Measurements from ENCODE around the gene HNRNPA2B1. TPM values are rescaled to one million over a fixed set of nuclear protein-coding genes. Genes with fewer than 3 reads are reported as not detected.
"Not testable (repeated sequence)": the region's sequence is repeated elsewhere in the genome, so short reads cannot be mapped to it uniquely, and the experiment has no call there.

Gene HNRNPA2B1
- polyA plus RNA-seq, 1 donor: 946 TPM

GRCh38 chr7:26153241-26153822 lies 47.2 kb downstream of the HNRNPA2B1 start:
- H3K4me3 ChIP-seq (ENCODE audit: low read length): peak overlapping the region; percentile 37
- peaks cover 12% of the 10 kb centered on the region for H3K4me1 ChIP-seq (ENCODE audit: control insufficient read depth, insufficient read depth, low read length)
- no peaks in the 10 kb centered on the region for H3K36me3 ChIP-seq (ENCODE audit: control insufficient read depth, insufficient read depth, low read length)
- WGBS (ENCODE audit: insufficient coverage, low lambda C conversion rate): 20% methylated on average over 1 of the region's 18 CpGs
- peaks cover 25% of the 10 kb centered on the region for H3K27me3 ChIP-seq (ENCODE audit: control insufficient read depth, insufficient read depth, low read length)
- H3K27ac ChIP-seq (ENCODE audit: low read length): no peak overlapping the region
- no peaks in the 10 kb centered on the region for H3K9me3 ChIP-seq (ENCODE audit: control insufficient read depth, low read depth, low read length)
- peak in 1 of 2 donors; percentile 18 for DNase-seq

- not testable (repeated sequence) for H3K36me3 ChIP-seq (ENCODE audit: control insufficient read depth, insufficient read depth, low read length); H3K9me3 ChIP-seq (ENCODE audit: control insufficient read depth, low read depth, low read length); H3K27ac ChIP-seq (ENCODE audit: low read length); H3K4me1 ChIP-seq (ENCODE audit: control insufficient read depth, insufficient read depth, low read length)
- Histone ChIP-seq H3K27me3 (ENCODE audit: control insufficient read depth, insufficient read depth, low read length) (peaks cover 25% of the 10 kb centered on the region), H3K4me3 (ENCODE audit: low read length) (peak overlapping the region; percentile 47)
- DNase-seq: peak in 1 of 2 donors; percentile 61
- no CpG with 5 or more reads among the region's 54 CpGs for WGBS (ENCODE audit: insufficient coverage, low lambda C conversion rate)
These were observed 47.7 kb downstream of the HNRNPA2B1 start for GRCh38 chr7:26152782-26153240.

GRCh38 chr7:26151953-26152781 lies 48.4 kb downstream of the HNRNPA2B1 start, which contains the start of gene NFE2L3:
Gene NFE2L3, plus strand, starts transcription at chr7:26152198. Its CDS starts 301 bp downstream, at chr7:26152499.
- Histone ChIP-seq H3K9me3 (ENCODE audit: control insufficient read depth, low read depth, low read length) (peaks cover 6% of the 10 kb centered on the region), H3K36me3 (ENCODE audit: control insufficient read depth, insufficient read depth, low read length) (no peaks in the 10 kb centered on the region), H3K4me1 (ENCODE audit: control insufficient read depth, insufficient read depth, low read length) (peaks cover 10% of the 10 kb centered on the region), H3K4me3 (ENCODE audit: low read length) (peak within 1 kb of the TSS; percentile 47), H3K27ac (ENCODE audit: low read length) (no peak within 1 kb of the TSS), H3K27me3 (ENCODE audit: control insufficient read depth, insufficient read depth, low read length) (peaks cover 25% of the 10 kb centered on the region)
- peak; percentile 73 to 90 for DNase-seq
- WGBS (ENCODE audit: insufficient coverage, low lambda C conversion rate): no CpG with 5 or more reads among the region's 95 CpGs

GRCh38 chr7:26151650-26151952 lies 48.9 kb downstream of the HNRNPA2B1 start:
- no CpG with 5 or more reads among the region's 10 CpGs for WGBS (ENCODE audit: insufficient coverage, low lambda C conversion rate)
- Histone ChIP-seq H3K9me3 (ENCODE audit: control insufficient read depth, low read depth, low read length) (peaks cover 8% of the 10 kb centered on the region), H3K4me1 (ENCODE audit: control insufficient read depth, insufficient read depth, low read length) (peaks cover 10% of the 10 kb centered on the region), H3K27ac (ENCODE audit: low read length) (no peak overlapping the region), H3K36me3 (ENCODE audit: control insufficient read depth, insufficient read depth, low read length) (no peaks in the 10 kb centered on the region), H3K4me3 (ENCODE audit: low read length) (peak overlapping the region; percentile 47), H3K27me3 (ENCODE audit: control insufficient read depth, insufficient read depth, low read length) (peaks cover 25% of the 10 kb centered on the region)
- no peak for DNase-seq

- no peak overlapping the region for H3K27ac ChIP-seq (ENCODE audit: low read length)
- H3K36me3 ChIP-seq (ENCODE audit: control insufficient read depth, insufficient read depth, low read length): no peaks in the 10 kb centered on the region
- peaks cover 8% of the 10 kb centered on the region for H3K9me3 ChIP-seq (ENCODE audit: control insufficient read depth, low read depth, low read length)
- no peak overlapping the region for H3K4me3 ChIP-seq (ENCODE audit: low read length)
- peaks cover 25% of the 10 kb centered on the region for H3K27me3 ChIP-seq (ENCODE audit: control insufficient read depth, insufficient read depth, low read length)
- peaks cover 9% of the 10 kb centered on the region for H3K4me1 ChIP-seq (ENCODE audit: control insufficient read depth, insufficient read depth, low read length)
- no peak for DNase-seq
- WGBS (ENCODE audit: insufficient coverage, low lambda C conversion rate): 100% methylated on average over 1 of the region's 5 CpGs
These were observed 49.5 kb downstream of the HNRNPA2B1 start for GRCh38 chr7:26151096-26151495.

GRCh38 chr7:26149391-26149977 lies 51.1 kb downstream of the HNRNPA2B1 start:
- WGBS (ENCODE audit: insufficient coverage, low lambda C conversion rate): no CpG with 5 or more reads among the region's 1 CpG
- H3K4me3 ChIP-seq (ENCODE audit: low read length): no peak overlapping the region
- H3K9me3 ChIP-seq (ENCODE audit: control insufficient read depth, low read depth, low read length): peaks cover 8% of the 10 kb centered on the region
- peaks cover 25% of the 10 kb centered on the region for H3K27me3 ChIP-seq (ENCODE audit: control insufficient read depth, insufficient read depth, low read length)
- peaks cover 5% of the 10 kb centered on the region for H3K4me1 ChIP-seq (ENCODE audit: control insufficient read depth, insufficient read depth, low read length)
- H3K36me3 ChIP-seq (ENCODE audit: control insufficient read depth, insufficient read depth, low read length): no peaks in the 10 kb centered on the region
- H3K27ac ChIP-seq (ENCODE audit: low read length): no peak overlapping the region
- no peak for DNase-seq

GRCh38 chr7:26148307-26148700 lies 52.2 kb downstream of the HNRNPA2B1 start:
- not testable (repeated sequence) for H3K4me1 ChIP-seq (ENCODE audit: control insufficient read depth, insufficient read depth, low read length); H3K4me3 ChIP-seq (ENCODE audit: low read length); H3K9me3 ChIP-seq (ENCODE audit: control insufficient read depth, low read depth, low read length); H3K36me3 ChIP-seq (ENCODE audit: control insufficient read depth, insufficient read depth, low read length); DNase-seq; H3K27ac ChIP-seq (ENCODE audit: low read length)
- H3K27me3 ChIP-seq (ENCODE audit: control insufficient read depth, insufficient read depth, low read length): peaks cover 16% of the 10 kb centered on the region
- no CpG with 5 or more reads among the region's 29 CpGs for WGBS (ENCODE audit: insufficient coverage, low lambda C conversion rate)

- peaks cover 12% of the 10 kb centered on the region for H3K27me3 ChIP-seq (ENCODE audit: control insufficient read depth, insufficient read depth, low read length)
- WGBS (ENCODE audit: insufficient coverage, low lambda C conversion rate): no CpG with 5 or more reads among the region's 43 CpGs
- H3K36me3 ChIP-seq (ENCODE audit: control insufficient read depth, insufficient read depth, low read length); H3K4me3 ChIP-seq (ENCODE audit: low read length); H3K4me1 ChIP-seq (ENCODE audit: control insufficient read depth, insufficient read depth, low read length); H3K9me3 ChIP-seq (ENCODE audit: control insufficient read depth, low read depth, low read length); H3K27ac ChIP-seq (ENCODE audit: low read length); DNase-seq: not testable (repeated sequence)
These were observed 52.8 kb downstream of the HNRNPA2B1 start for GRCh38 chr7:26147646-26148306.

- Histone ChIP-seq H3K27me3 (ENCODE audit: control insufficient read depth, insufficient read depth, low read length) (peaks cover 12% of the 10 kb centered on the region), H3K27ac (ENCODE audit: low read length) (no peak overlapping the region), H3K4me1 (ENCODE audit: control insufficient read depth, insufficient read depth, low read length) (peaks cover 5% of the 10 kb centered on the region), H3K9me3 (ENCODE audit: control insufficient read depth, low read depth, low read length) (peaks cover 8% of the 10 kb centered on the region), H3K4me3 (ENCODE audit: low read length) (no peak overlapping the region), H3K36me3 (ENCODE audit: control insufficient read depth, insufficient read depth, low read length) (no peaks in the 10 kb centered on the region)
- no peak for DNase-seq
- no CpG with 5 or more reads among the region's 1 CpG for WGBS (ENCODE audit: insufficient coverage, low lambda C conversion rate)
These were observed 53.5 kb downstream of the HNRNPA2B1 start for GRCh38 chr7:26147030-26147429.

GRCh38 chr7:26145238-26145637 lies 55.3 kb downstream of the HNRNPA2B1 start:
- Histone ChIP-seq H3K27me3 (ENCODE audit: control insufficient read depth, insufficient read depth, low read length) (no peaks in the 10 kb centered on the region), H3K4me1 (ENCODE audit: control insufficient read depth, insufficient read depth, low read length) (no peaks in the 10 kb centered on the region), H3K36me3 (ENCODE audit: control insufficient read depth, insufficient read depth, low read length) (no peaks in the 10 kb centered on the region), H3K9me3 (ENCODE audit: control insufficient read depth, low read depth, low read length) (peaks cover 8% of the 10 kb centered on the region), H3K4me3 (ENCODE audit: low read length) (no peak overlapping the region), H3K27ac (ENCODE audit: low read length) (no peak overlapping the region)
- no peak for DNase-seq
- no CpG with 5 or more reads among the region's 4 CpGs for WGBS (ENCODE audit: insufficient coverage, low lambda C conversion rate)
